SK-MEL-5 (cell line): ENCODE data around the gene AIG1. TPM values are rescaled to one million over a fixed set of nuclear protein-coding genes. Genes with fewer than 3 reads are reported as not detected.
"Not testable (repeated sequence)": the region's sequence is repeated elsewhere in the genome, so short reads cannot be mapped to it uniquely, and the experiment has no call there.

Experiments used
- DNase-seq: peaks from one replicate; pipeline ENCODE4 v3.0.0-alpha.2; 2016; ENCODE audit warnings: low read depth, low spot score
- in situ Hi-C: cut with HindIII; loops from 2 replicates; pipeline ENCODE4 v1.10.0; 2016; ENCODE audit warnings: low sequenced_read_pairs, high pct_unique_total_duplicates, low pct_unique_long_range_greater_than_20kb
- polyA plus RNA-seq, 2 experiments: library from polyadenylated mRNA; depleted of rRNA; stranded (reverse); fragments of >200 nt; gene quantifications; 2 replicates each; pipeline ENCODE4 v1.2.3, GENCODE V29; 2015
- total RNA-seq: library from RNA; depleted of rRNA; stranded (reverse); fragments of >200 nt; shearing (Covaris generic); gene quantifications from 2 replicates; pipeline ENCODE4 v1.2.3, GENCODE V29; 2014; rRNA removed

The AIG1 gene, protein sequence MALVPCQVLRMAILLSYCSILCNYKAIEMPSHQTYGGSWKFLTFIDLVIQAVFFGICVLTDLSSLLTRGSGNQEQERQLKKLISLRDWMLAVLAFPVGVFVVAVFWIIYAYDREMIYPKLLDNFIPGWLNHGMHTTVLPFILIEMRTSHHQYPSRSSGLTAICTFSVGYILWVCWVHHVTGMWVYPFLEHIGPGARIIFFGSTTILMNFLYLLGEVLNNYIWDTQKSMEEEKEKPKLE
- total RNA-seq, result 5.8 and 8.0 TPM in 2 replicates
- 7.3 and 7.6 TPM in 2 replicates for polyA plus RNA-seq (2015; cell fraction: cytosol; rRNA removed)
- 4.4 and 7.2 TPM in 2 replicates for polyA plus RNA-seq (2015; cell fraction: nucleus; rRNA removed)

DNA sequence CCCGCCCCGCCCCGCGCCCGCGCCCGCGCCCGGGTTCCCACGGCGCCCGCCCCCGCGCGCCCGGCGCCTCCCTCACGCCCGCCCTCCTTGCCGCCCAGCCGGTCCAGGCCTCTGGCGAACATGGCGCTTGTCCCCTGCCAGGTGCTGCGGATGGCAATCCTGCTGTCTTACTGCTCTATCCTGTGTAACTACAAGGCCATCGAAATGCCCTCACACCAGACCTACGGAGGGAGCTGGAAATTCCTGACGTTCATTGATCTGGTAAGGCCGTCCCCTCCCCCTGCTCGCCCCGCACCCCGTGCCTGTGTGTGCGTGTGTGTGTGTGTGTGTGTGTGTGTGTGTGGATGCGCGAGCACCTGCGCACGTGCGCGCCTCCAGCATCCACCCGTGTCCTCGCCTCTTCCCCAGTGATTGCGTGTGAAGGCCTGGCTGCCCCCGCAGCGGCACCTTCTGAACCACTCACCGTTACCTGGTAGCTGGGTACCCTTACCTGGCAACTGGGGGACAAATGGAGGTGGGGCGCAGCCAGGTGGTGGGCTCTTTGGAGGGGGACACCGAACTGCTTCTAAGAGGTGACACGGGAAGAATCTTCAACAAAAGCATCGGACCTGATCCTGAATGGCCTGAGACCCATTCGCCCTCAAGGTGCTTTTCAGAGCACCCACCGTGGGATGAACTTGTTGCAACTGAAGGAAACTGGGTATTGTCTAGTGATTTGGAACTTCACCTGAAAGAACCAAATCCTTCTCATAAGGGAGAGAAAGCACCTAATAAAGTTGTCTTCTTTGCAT is at the start of gene AIG1:
AIG1 (plus strand) TSS at position 84 of the 791 bp plus-strand sequence; CDS start at position 121, 37 bp downstream.
- no peak for DNase-seq
- in situ Hi-C loops, result no loop called here

DNA sequence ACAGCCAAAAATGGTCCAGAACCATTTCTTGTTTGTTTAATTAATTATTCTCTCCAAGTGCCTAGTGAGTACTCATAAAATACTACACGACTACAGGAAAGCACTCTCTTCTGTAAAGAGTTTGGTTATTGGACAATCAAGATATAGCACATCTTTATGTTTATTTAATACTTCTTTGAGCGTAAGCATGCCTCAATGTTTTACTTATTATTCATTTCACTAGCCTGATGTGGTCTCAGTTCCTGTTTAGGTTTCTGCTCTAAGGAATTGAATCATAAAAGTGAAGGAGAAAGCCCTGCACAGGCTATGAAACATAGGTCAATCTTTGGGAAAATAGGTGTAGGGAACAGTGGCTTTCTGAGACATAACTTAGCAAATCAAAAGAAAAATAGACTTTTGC is 45.9 kb upstream of the AIG1 start:
- in situ Hi-C loops, result no loop called here
- no peak for DNase-seq

DNA sequence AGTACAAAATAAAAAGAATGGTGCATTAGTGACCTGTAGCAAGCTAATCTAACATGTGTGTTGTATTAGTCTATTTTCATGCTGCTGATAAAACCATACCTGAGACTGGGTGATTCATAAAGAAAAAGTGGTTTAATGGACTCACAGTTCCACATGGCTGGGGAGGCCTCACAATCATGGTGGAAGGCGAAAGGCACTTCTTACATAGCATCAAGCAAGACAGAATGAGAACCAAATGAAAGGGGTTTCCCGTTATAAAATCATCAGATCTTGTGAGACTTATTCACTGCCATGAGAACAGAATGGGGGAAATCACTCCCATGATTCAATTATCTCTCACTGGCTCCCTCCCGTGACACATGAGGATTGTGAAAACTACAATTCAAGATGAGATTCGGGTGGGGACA is 45.4 kb upstream of the AIG1 start:
- DNase-seq, result no peak
- in situ Hi-C loops, result no loop called here

DNA sequence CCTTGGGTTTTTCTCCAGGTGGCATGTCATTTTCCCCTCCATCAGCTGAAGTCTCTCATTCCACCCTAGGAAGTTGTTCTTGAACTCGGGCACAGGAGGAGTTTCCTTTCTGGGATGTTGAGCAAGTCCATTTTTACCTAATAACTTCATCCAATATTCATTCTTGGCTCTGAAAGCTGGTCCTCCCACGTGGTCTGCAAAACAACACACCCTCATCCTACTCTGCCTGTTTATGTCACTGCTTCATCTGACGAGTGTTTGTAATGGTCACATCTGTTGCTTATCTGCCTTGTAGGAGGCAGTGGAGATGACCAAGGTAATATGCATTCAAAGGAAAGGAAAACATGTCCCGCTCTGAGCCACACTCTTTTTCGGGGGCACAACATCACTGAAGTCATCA is 41.7 kb upstream of the AIG1 start:
- no peak for DNase-seq
- in situ Hi-C loops, result no loop called here

DNA sequence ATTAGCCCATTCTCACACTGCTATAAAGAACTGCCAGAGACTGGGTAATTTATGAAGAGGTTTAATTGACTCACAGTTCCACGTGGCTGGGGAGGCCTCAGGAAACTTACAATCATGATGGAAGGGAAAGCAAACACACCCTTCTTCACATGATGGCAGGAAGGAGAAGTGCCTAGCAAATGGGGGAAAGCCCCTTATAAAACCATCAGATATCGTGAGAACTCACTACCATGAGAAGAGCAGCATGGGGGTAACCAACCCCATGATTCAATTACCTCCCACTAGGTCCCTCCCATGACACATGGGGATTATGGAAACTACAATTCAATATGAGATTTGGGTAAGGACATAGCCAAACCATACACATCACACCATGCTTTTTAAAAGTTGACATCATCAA is 39.8 kb upstream of the AIG1 start:
- DNase-seq, in situ Hi-C loops: not testable (repeated sequence)

DNA sequence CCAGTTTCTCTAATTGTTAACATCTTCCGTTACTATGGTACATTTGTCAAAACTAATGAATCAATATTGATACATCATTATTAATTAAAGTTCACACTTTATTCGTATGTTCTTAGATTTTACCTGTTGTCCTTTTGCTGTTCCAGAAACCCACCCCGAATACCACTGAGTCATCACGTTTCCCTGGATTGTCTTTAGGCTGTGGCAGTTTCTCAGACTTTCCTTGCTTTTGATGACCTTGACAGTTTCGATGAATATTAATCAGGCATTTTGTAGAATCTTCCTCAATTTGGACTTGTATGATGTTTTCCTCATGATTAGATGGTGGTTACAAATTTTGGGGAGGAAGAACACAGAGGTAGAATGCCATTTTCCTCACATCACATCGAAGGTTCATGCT is 39.1 kb upstream of the AIG1 start:
- in situ Hi-C loops, result no loop called here
- no peak for DNase-seq

DNA sequence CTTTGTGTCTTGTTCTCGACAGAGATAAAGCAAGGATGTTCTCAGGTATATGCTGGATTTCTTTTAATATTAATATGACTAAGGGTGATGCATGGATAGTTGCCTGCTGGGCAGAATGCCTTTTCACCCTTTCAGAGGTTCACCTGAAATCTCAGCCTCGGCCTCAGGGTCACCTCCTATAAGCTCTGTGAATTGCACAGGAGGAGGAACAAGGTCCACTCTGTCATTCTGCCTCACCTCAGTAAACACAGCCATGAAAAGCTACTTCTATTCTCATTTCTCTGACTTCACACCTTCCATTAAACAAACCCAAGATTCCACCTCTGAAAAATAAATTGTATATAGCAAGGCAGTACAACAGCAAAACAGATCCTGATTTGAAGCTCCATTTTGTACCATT is 38.1 kb upstream of the AIG1 start:
- no peak for DNase-seq

DNA sequence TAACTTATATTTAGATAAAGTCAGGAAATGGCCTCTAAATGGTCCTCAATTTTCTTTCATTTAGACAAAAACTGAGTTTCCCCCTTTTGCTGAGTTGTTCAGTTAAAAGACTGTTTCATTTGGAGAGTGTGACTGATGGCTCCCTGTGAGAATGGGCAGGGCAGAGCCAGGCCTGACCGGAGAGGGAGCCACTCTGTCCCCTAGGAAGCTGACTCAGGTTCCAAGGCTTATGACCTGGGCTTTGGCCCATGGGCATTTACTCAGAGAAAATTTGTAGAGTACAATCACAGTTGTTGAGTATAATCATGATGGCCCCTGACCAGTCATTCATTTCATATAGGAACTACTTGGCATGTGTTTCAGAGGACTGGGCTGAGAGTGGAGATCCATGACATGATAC is 37.0 kb upstream of the AIG1 start:
- in situ Hi-C loops, result no loop called here
- DNase-seq, result no peak

More for the DNA sequence above, 38.1 kb upstream of the AIG1 start:
- in situ Hi-C loops, result no loop called here

DNA sequence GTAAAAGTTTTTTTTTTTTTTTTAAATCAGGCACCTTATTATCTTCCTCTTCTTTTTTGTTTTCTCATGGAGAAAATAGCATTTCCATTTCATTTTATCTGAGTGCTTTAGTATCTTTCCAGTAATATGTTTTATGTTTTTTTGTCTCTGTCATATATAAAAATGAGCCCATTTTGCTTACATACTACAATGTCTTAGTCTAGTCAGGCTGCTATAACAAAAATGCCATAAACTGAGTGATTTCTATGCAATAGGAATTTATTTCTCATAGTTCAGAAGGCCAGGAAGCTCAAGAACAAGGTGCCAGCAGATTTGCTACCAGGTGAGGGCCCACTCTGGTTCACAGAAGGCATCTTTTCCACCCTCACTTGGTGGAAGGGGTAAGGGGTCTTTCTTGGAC is 35.7 kb upstream of the AIG1 start:
- DNase-seq, result no peak
- in situ Hi-C loops, result no loop called here

DNA sequence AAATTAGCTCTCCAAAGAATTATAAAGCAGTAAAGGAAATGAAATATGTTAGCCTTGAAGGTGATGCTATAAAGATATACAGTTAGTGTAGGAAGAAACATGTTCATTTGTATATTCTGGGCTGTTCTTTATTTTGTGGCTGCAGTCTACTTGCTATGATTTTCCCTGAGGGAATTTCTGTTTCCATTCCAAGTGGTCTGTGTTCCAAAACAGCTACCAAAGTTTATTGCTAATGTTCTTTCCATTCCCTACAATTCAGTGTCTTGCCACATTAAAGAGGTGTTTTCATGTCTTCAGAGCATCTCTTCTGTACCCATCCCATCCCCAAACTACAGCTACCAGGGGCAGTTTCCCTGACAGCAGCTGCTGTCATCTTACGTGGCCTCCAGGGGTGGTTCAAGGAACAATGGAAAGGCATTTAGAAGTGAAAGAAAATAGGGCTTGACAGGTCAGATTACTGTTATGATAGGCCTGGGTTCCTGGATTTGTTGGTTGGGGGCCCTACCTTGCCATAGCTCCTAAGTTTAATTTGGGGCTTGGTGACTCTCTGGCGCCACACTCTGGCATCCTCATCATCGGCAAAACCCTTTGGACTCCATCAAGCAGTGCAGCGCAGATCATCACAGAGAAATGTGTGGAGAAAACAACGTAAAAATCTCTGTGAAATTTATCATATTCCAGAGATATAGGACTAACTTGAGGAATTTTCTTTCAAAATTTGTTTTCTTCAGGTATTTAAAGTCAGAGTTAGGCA is 33.8 kb upstream of the AIG1 start:
- peak; percentile 57 for DNase-seq

DNA sequence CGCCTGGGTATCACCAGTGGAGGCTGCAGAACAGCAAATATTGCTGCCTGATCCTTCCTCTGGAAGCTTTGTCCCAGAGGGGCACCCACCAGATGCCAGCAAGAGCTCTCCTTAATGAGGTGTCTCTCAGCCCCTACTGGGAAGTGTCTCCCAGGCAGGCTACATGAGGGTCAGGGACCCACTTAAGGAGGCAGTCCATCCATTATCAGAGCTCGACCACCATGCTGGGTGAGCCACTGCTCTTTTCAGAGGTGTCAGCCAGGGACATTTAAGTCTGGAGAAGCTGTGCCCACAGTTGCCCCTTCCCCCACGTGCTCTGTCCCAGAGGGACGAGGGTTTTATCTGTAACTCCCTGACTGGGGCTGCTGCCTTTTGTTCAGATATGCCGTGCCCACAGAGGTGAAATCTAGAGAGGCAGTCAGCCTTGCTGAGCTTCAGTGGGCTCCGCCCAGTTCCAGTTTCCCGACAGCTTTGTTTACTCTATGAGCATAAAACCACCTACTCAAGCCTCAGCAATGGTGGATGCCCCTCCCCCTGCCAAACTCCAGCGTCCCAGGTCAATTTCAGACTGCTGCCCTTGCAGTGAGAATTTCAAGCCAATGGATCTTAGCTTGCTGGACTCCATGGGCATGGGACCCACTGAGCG is 25.9 kb upstream of the AIG1 start:
- DNase-seq, result no peak
- in situ Hi-C loops, result no loop called here

More for the DNA sequence above, 33.8 kb upstream of the AIG1 start:
- in situ Hi-C loops, result no loop called here

DNA sequence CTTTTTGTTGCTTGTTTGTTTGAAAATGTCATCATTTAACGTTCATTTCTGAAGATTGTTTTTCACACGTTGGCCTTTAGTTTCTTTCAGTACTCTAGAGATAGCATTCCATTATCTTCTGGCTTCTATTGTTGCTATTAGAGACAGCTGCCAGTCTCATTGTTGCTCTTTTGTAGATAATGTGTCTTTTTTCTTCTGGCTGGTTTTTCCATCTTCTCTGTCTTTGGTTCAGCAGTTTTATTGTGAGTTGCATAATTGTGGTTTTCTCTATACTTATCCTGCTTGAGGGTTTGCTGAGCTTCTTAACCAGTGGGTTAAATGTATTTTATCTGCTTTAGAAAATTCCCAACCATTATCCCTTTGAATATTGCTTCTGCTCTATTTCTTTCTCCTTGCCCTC is 23.2 kb upstream of the AIG1 start:
- no peak for DNase-seq
- in situ Hi-C loops, result no loop called here

DNA sequence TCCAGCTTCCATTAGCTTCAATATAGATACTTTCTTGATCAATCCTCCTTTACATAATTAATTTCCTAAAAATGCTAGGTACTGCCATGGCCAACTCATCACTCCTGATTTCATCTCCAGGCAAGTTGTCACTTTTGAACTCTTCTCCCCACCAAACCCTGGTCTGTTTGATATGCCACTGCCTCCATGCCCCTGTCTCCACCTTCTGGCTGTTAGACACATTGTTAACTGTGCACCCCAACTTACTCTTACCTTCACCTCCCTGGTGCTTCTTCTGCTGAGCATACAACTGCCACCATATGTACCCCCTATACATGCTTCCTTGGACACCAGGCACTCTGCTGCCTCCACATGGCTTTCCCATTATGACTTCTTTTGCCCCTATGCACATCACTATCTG is 21.9 kb upstream of the AIG1 start:
- in situ Hi-C loops, result no loop called here
- DNase-seq, result no peak

DNA sequence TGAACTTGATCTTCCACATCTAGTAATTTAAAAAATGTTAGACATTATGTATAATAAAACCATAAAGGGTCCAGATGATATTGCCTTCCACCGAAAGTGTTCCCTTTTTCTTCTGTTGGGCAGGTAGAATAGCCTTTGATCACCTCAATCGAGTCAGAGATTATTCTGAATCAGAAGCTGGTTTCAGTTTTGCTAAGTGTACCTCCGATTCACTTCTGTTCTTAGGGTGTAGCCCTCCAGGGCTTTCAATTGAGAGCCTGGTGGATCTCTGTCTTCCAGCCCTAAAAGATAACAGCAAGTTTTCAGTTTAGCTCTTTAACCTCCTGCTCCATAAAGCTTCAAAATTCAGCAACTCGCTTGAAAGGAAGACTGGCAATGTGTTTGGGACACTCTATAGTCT is 21.1 kb upstream of the AIG1 start:
- in situ Hi-C loops, result no loop called here
- DNase-seq, result no peak

DNA sequence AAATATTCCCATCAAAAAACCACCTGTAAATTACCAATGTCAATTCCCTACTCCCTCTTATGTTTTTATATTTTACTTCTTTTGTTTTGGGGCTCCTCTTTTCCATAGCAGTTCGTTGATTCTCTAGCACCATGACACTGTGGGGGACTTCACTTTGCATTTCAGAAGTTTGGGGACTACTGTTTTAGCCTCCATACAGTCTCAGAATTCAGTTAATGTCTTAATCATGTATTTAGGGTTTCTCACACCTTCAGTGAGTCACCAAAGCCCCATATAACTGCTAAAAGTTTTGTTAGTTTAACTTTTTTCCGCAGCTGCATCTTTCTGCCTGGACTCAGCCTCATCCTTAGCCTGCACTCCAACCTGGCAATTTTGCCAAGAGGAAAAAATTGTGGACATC is 20.7 kb upstream of the AIG1 start:
- in situ Hi-C loops, result no loop called here
- DNase-seq, result no peak

DNA sequence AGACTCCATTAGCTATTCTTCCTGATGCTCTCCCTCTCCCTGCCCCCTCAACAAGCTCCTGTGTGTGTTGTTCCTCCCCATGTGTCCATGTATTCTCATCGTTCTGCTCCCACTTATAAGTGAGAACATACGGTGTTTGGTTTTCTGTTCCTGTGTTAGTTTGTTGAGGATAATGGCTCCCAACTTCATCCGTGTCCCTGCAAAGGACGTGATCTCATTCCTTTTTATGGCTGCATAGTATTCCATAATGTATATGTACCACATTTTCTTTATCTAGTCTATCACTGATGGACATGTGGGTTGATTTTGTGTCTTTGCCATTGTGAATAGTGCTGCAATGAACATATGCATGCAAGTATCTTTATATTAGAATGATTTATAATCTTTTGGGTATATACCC is 16.3 kb upstream of the AIG1 start:
- in situ Hi-C loops, DNase-seq: not testable (repeated sequence)

DNA sequence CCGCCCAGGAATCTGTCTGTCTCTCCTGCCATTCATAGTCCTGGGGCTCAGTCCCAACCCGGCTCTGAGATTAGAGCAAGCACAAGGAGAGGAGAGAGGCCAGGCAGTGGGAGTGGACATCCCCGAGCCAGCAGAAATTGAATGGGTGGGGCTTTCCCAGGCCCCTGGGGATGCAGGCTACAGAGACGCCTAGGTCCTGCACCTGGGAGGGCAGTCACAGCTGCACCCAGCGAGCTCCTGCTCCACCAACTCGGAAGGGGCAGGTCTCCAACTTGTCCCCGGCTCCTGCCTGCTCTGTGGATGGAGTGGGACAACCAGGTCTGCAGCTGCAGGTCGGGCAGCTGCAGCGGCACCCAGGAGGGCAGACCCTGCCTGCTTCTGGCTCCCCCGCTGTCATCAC is 11.1 kb upstream of the AIG1 start:
- no peak for DNase-seq
- in situ Hi-C loops, result no loop called here

DNA sequence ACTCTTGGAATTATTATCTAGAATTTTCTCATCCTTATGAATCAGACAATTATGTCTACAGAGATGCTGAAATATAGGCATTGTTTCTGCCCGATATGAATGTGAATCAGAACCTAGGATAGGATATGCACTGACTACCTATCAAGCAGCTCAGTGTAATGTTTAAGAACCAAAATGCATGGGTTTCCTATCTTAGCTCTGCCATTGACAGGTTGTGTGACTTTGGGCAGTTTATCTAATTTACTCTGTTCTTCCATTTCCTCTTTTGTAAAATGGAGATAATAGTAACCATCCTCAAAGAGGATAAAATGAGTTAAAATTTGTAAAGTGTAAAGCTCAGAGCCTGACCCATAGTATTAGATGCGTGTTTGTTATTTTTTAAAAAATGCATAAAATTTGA is 10.2 kb upstream of the AIG1 start:
- in situ Hi-C loops, result no loop called here

More for the DNA sequence above, 10.2 kb upstream of the AIG1 start:
- DNase-seq, result no peak
